K562 (cell line): ENCODE measurements around the gene UBE2L6. TPM values are rescaled to one million over a fixed set of nuclear protein-coding genes. Genes with fewer than 3 reads are reported as not detected.

Experiments used
- ATAC-seq: fragments of 200-7000 bp; cut with Tn5 transposase; 3 replicates; pipeline ENCODE4 v1.9.1; 2020; ENCODE audit warnings: moderate library complexity
- BruUV-seq: library from RNA; stranded (reverse); fragments of 400-500 nt; replicated peaks from 2 replicates; lab custom pipeline; 2021; lab: Mats Ljungman, UMichigan
- CTCF ChIA-PET: fragments of 300-600 bp; formaldehyde crosslinking; extraction: SDS; loops from one replicate; lab custom pipeline; 2021; ENCODE audit warnings: low intra/inter-chr PET ratio; lab: Yijun Ruan, JAX
- POLR2A ChIA-PET: fragments of 300-600, 350-650 bp; sonication (Branson Sonifier 250); formaldehyde crosslinking; extraction: SDS; loops from one replicate; lab custom pipeline; 2021; ENCODE audit warnings: antibody characterized with exemption, inconsistent platforms; lab: Yijun Ruan, JAX
- DNase-seq, 4 experiments: peaks; one replicate each; pipeline versions ENCODE4 v3.0.0 to v3.0.0-alpha.2; 2011 to 2018; ENCODE audit warnings: low spot score in 3 of 4, mixed read lengths in 3 of 4; ENCODE audit errors: extremely low read depth in 1 of 4
- FAIRE-seq: peaks from 2 replicates; lab custom pipeline; 2011; peaks lifted over from hg19 to GRCh38; lab: Jason Lieb, UNC
- H2AFZ ChIP-seq: 2 replicates; pipeline ENCODE4 v1.6.0; 2011; ENCODE audit warnings: low read depth, low read length, control low read depth, inconsistent platforms
- H3K27ac ChIP-seq: fragments of 200-600 bp; 3 replicates; pipeline ENCODE4 v1.8.0; 2011; ENCODE audit warnings: low read depth, mild to moderate bottlenecking, control low read depth, inconsistent platforms, low read length, moderate library complexity, mixed read lengths; ENCODE audit errors: extremely low read depth
- H3K27me3 ChIP-seq, 2 experiments: fragments of 300-600 bp in 1 of 2; 2 replicates in 1 of 2; 3 replicates in 1 of 2; pipeline versions ENCODE4 v1.6.0 to v1.8.0; 2011; ENCODE audit warnings: inconsistent platforms in 2 of 2, low read length in 2 of 2, mild to moderate bottlenecking in 1 of 2, mixed read lengths in 1 of 2, moderate library complexity in 1 of 2; ENCODE audit not compliant: control insufficient read depth in 2 of 2, insufficient read depth in 2 of 2
- H3K36me3 ChIP-seq: fragments of 300-600 bp; 3 replicates; pipeline ENCODE4 v1.8.0; 2011; ENCODE audit warnings: mild to moderate bottlenecking, low read length, inconsistent platforms; ENCODE audit not compliant: control insufficient read depth, insufficient read depth
- H3K4me1 ChIP-seq, 2 experiments: fragments of 200-600 bp in 1 of 2; replicated peaks in 1 of 2; 2 replicates in 1 of 2; 3 replicates in 1 of 2; pipeline versions ENCODE4 v1.5.1 to v1.8.0; 2011; ENCODE audit warnings: inconsistent platforms in 2 of 2, low read length in 2 of 2, mild to moderate bottlenecking in 1 of 2, mixed read lengths in 1 of 2, moderate library complexity in 1 of 2; ENCODE audit not compliant: control insufficient read depth in 2 of 2, insufficient read depth in 2 of 2
- H3K4me2 ChIP-seq: 2 replicates; pipeline ENCODE4 v1.6.1; 2011; ENCODE audit warnings: low read length, control low read depth, inconsistent platforms, mixed read lengths; ENCODE audit not compliant: insufficient read depth
- H3K4me3 ChIP-seq: fragments of 200-600 bp; sonication (generic), shearing (Covaris generic); 2 replicates; pipeline ENCODE4 v1.5.1; 2016; ENCODE audit warnings: control low read depth, inconsistent platforms
- H3K79me2 ChIP-seq: fragments of 200-600 bp; 3 replicates; pipeline ENCODE4 v1.8.0; 2011; ENCODE audit warnings: low read length, inconsistent platforms; ENCODE audit not compliant: control insufficient read depth, insufficient read depth
- H3K9ac ChIP-seq, 2 experiments: 2 replicates each; pipeline versions ENCODE4 v1.6.0 to v1.6.1; 2011; ENCODE audit warnings: low read depth in 2 of 2, low read length in 2 of 2, control low read depth in 1 of 2, inconsistent platforms in 1 of 2, mild to moderate bottlenecking in 1 of 2, mixed read lengths in 1 of 2; ENCODE audit not compliant: insufficient read depth in 1 of 2
- H3K9me1 ChIP-seq: one replicate; pipeline ENCODE4 v1.6.0; 2011; ENCODE audit warnings: inconsistent platforms, mild to moderate bottlenecking, low read length, moderate library complexity; ENCODE audit not compliant: control insufficient read depth, insufficient read depth
- H3K9me3 ChIP-seq: replicated peaks from 2 replicates; pipeline ENCODE4 v1.5.1; 2011; ENCODE audit warnings: low read depth, low read length, inconsistent platforms; ENCODE audit not compliant: control insufficient read depth, insufficient read depth
- H4K20me1 ChIP-seq: replicated peaks from 2 replicates; pipeline ENCODE4 v1.6.1; 2011; ENCODE audit warnings: low read length, inconsistent platforms, mixed read lengths; ENCODE audit not compliant: control insufficient read depth, insufficient read depth
- ZNF12 ChIP-seq: sonication (generic); formaldehyde crosslinking; IDR thresholded peaks from 2 replicates; pipeline ENCODE4 v1.4.0; 2020; ENCODE audit warnings: mild to moderate bottlenecking, missing genetic modification reagents
- whole genome bisulfite sequencing: fragments of 100-300 bp; shearing (Covaris generic); methylation state at CpG from one replicate; pipeline ENCODE4 v1.1.6; 2016; ENCODE audit warnings: low coverage, mixed read lengths; ENCODE audit not compliant: insufficient coverage; ENCODE audit errors: missing lambda C conversion rate; 5-methylcytosine and 5-hydroxymethylcytosine counted together
- in situ Hi-C: fragments of 300-500 bp; cut with MboI; formaldehyde crosslinking; loops from 4 replicates; pipeline ENCODE4 v1.15.0; 2018; ENCODE audit warnings: inconsistent platforms, mixed read lengths
- intact Hi-C: fragments of 100-400 bp; cut with micrococcal nuclease; formaldehyde crosslinking; loops from 2 replicates; pipeline ENCODE4 v1.14.2; 2022
- polyA plus RNA-seq, 8 experiments: library from polyadenylated mRNA; depleted of rRNA in 4 of 8; stranded (reverse) in 5 of 8; unstranded in 3 of 8; fragments of >200 nt; fragmentation: Nextera tagmentation in 2 of 8; fragmentation: Illumina TruSeq in 1 of 8; extraction: Ambion mirVana in 2 of 8; extraction: Trizol in 1 of 8; gene quantifications; 2 replicates each; pipeline versions ENCODE4 v1.2.1 to v1.2.3, GENCODE V29; 2011 to 2014; ENCODE audit warnings: inconsistent platforms in 1 of 8, missing spikeins in 1 of 8
- total RNA-seq, 7 experiments: library from RNA; depleted of rRNA in 6 of 7; stranded (reverse); fragments of >200 nt in 6 of 7; fragmentation: Illumina TruSeq in 2 of 7; extraction: Trizol in 2 of 7; gene quantifications; 2 replicates each; pipeline versions ENCODE4 v1.2.1 to v1.2.3, GENCODE V29; 2011 to 2021; ENCODE audit warnings: low replicate concordance in 1 of 7
- TF ChIP-seq, protein P1 (sequence below): fragments of 250-450 bp; sonication (Bioruptor Pico); IDR thresholded peaks from 2 replicates; pipeline ENCODE4 v1.5.0; 2020; ENCODE audit warnings: mild to moderate bottlenecking, borderline replicate concordance

The UBE2L6 gene
- total and polyA plus RNA-seq, 9 of the 15 experiments (the other 6 are each of a cell fraction or from before 2014, with no cell fraction given) = 5.9 to 24.9 (median 9.7) TPM

DNA sequence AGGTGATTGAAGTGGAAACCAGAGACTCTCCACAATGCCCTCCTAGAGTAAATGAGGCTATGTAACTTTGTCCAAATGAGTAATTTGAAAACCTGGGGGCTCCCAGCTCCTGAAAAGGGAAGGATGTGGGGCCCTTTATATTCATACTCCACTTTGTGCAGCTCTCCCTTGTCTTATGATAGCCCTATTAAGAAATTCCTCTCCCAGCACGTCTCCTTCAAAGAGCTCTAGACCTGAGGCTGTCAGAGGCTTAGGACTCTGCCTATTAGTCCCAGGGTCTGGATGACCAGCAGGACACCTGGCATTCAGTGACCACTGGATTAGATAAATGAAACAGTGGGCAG is 54.0 kb downstream of the UBE2L6 start:
- Histone ChIP-seq H3K4me1 (peaks cover 21 to 31% of the 10 kb centered on the region in 2 experiments; a peak in 4 of 5 replicates), H4K20me1 (no peaks in the 10 kb centered on the region), H3K4me2 (peak overlapping the region; percentile 88), H3K9me1 (no peaks in the 10 kb centered on the region), H3K27ac (peak overlapping the region; percentile 49; the same call in 2 of the 3 replicates), H3K79me2 (peaks cover 49% of the 10 kb centered on the region), H2AFZ (no peak overlapping the region), H3K4me3 (peak overlapping the region; percentile 88), H3K36me3 (peaks cover 23% of the 10 kb centered on the region; the same call in 2 of the 3 replicates), H3K27me3 (no peaks in the 10 kb centered on the region), H3K9ac (peak overlapping the region; percentile 89 to 90), H3K9me3 (no peaks in the 10 kb centered on the region)
- ChIA-PET CTCF (no interaction called here), POLR2A (interaction anchor here (0.5 to 2.2 kb wide), 6 partner anchors 9 to 89 kb away, joined by 3 to 7 read pairs (median 6); no protein-coding TSS in a partner anchor)
- 0% methylated on average over 1 of the region's 1 CpG for WGBS
- TF ChIP-seq, protein P1, sequence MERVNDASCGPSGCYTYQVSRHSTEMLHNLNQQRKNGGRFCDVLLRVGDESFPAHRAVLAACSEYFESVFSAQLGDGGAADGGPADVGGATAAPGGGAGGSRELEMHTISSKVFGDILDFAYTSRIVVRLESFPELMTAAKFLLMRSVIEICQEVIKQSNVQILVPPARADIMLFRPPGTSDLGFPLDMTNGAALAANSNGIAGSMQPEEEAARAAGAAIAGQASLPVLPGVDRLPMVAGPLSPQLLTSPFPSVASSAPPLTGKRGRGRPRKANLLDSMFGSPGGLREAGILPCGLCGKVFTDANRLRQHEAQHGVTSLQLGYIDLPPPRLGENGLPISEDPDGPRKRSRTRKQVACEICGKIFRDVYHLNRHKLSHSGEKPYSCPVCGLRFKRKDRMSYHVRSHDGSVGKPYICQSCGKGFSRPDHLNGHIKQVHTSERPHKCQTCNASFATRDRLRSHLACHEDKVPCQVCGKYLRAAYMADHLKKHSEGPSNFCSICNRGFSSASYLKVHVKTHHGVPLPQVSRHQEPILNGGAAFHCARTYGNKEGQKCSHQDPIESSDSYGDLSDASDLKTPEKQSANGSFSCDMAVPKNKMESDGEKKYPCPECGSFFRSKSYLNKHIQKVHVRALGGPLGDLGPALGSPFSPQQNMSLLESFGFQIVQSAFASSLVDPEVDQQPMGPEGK (CRISPR knock-in tag) = no peak
- TF ChIP-seq ZNF12 (CRISPR knock-in tag) = 0 out of 2 replicates have a peak, but pooled peaks have one; percentile 53
- no peak for DNase-seq
- FAIRE-seq = no peak
- intact Hi-C loops (no loop called here), in situ Hi-C loops (no loop called here)
- ATAC-seq = peak; percentile 3; the same call in 2 of the 3 replicates
- BruUV-seq = TSS peak; percentile 44
